Activated CD4-positive, alpha-beta T cell treated with anti-CD3 and anti-CD28 coated beads for 24 hours (primary cell): ENCODE data around the gene SPON2.

Experiments used
- DNase-seq, 2 donors: peaks; one replicate each; pipeline ENCODE4 v3.0.0-alpha.2; 2020; ENCODE audit warnings: low read depth in 2 of 2

The SPON2 gene

DNA sequence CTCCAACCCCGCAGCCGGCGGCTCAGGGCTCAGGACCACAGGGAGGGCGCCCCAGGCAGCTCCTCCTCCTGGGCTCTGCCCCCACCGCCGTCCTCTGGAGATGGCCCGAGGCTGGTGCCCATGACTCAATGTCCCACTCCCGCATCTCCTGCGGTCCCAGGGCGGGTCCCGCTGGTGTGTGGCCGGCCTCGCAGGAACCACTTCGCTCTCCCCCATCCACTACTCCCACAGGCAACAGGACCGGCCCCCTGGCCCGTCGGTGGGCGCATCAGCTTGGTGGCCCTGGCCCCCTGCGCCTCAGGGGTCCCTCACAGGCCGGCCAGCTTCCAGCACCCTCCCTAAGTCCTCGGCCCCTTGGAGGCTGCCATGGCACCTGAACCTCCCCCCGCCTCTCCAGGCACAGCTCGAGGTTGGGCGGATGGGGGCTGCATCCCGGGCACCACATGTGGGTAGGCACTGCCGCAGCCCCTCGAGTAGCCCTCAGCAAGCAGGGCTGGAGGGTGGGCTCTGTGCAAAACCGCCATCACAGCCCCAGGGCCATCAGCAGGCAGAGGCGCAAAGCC lies 22.8 kb upstream of the SPON2 start:
- no peak for DNase-seq

DNA sequence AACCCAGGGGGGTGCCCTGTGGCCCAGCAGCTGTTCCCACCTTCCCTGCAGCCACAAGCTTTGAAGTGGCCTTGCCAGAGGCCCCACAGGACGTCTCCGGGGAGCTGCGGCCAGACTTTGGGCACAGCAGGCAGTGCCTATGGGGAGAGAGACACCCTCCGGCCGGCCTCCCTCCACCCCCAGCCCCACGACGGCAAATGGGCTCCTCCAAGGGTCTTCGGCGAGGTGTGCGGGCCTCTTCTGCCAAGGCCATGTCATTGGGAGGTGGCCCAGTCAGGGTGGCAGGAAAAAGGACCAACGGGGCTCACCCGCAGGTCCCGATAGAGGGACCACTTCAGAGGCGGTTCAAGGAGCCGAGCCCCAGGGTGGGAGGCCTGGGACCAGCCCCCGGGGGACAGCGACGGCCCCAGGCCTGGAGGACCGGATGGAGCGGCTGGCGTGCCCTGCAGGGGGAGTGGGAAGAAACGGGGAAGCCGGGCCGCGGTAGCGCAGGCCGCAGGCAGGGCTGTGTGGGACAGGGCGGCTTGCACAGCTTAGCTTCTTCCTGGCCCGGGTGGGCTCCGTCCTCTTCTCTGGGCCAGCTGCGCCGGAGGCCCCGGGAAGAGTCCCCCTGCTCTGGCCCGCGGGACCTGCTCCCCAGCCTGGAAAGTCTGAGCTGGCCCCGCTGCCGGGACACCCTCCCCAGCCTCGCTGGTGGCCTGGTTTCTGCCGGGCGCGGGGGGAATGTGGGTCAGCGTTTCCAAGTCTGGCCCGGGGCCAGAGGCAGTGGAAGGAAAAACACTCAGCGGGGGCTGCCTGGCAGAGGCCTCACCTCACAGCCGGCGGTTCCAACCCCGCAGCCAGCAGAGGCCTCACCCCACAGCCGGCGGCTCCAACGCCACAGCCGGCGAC lies 21.9 kb upstream of the SPON2 start:
- DNase-seq: no peak

GRCh38 chr4:1193206-1194009 lies 21.0 kb upstream of the SPON2 start:
- no peak for DNase-seq

- DNase-seq: no peak
These were observed 20.3 kb upstream of the SPON2 start for GRCh38 chr4:1192493-1193205.

DNA sequence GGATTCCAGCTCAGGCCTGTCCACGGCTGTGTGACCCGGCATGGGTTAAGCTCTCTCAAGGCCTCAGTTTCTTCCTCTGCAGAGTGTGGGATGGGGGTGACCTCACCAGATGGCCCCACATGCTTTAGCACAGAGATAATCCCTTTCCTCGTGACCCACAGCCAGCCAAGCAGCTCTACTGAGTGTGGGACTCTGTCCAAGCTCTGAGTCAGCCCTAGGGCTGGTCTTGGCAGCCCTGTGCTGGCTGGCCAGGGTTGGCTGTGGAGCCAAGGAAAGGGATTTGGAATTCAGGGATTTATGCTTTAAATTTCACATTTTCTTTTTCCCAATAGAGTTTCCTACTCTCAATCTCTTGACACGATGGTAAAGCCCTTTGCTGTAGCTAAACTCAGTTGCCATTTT lies 19.7 kb upstream of the SPON2 start:
- no peak for DNase-seq

DNA sequence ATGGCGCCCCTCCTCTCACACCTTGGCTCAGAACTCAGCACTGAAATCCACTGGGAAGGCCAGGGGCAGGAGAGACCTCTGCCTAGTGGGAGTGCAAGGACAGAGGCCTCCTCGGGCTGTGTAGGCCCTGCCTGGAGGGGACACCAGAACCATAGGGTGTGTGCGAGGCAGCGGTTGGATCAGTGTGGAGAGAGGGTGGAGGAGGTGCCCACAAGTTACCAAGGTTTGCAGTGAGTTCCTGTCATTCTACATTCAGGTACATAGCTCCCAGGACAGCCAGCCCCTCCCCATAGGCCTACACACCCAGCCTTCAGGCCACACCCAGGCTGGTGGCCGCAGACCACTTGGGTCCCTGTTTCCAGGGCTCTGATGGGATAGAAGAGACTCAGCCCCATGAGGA lies 19.2 kb upstream of the SPON2 start:
- DNase-seq: no peak

GRCh38 chr4:1187182-1187581 lies 14.8 kb upstream of the SPON2 start:
- DNase-seq: no peak

DNA sequence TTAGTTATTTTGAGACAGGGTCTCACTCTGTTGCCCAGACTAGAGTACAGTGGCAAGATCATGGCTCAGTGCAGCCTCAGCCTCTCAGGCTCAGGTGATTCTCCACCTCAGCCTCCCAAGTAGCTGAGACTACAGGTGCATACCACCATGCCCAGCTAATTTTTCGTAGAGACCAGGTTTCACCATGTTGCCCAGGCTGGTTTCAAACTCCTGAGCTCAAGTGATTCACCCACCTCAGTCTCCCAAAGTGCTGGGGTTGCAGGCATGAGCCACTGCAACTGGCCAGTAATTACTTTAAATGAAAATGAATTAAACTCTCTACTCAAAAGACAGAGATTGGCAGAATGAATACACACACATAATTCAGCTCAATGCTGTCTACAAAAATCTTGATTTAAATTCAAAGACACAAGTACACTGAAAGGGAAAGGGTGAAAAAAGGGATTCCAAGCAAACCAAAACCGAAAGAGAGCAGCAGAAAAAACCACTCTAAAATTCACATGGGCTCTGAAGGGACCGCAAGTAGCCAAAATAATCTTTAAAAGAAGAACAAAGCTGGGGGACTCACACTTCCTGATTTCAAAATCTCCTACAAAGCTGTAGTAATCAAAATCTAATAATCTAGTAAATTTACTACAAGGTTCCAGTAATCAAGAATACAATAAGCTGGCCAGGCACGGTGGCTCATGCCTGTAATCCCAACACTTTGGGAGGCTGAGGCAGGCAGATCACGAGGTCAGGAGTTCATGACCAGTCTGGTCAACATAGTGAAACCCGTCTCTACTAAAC lies 11.8 kb upstream of the SPON2 start:
- no peak for DNase-seq

- DNase-seq: no peak
These were observed 9.9 kb upstream of the SPON2 start for GRCh38 chr4:1182313-1182712.

DNA sequence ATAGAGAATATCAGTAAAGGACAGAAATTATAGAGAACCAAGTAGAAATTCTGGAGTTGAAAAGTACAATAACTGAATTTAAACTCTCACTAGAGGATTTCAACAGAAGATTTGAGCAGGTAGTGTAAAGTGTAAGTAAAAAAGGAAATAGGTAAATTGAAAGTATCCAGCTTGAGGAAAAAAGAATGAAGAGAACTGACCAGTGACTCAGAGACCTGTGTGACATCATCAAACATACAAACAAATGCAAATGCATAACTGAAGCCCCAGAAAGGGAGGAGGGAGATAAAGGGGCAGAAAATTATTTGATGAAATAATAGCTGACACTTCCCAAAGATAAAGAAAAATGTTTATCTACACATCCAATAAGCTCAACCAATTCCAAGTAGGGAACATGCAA lies 8.3 kb upstream of the SPON2 start:
- no peak for DNase-seq

DNA sequence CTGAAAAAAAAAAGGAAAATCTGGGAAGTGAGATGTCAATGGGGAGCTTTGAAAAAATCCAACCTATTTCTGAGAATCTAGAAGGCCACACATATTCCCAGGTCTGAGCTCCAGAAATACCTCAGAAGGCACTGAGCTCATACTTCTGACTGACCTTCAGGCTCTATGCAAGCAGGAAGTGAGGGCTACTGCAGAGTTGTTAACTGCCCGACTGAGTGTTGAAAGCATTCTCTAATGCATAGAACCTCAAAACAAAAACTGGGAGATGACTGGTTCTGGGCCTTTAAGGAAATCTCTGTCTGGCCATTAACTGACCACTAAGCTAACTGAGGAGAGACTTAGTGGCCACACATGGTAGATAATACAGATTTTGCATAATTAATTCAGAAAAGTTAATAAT lies 7.6 kb upstream of the SPON2 start:
- DNase-seq: no peak

DNA sequence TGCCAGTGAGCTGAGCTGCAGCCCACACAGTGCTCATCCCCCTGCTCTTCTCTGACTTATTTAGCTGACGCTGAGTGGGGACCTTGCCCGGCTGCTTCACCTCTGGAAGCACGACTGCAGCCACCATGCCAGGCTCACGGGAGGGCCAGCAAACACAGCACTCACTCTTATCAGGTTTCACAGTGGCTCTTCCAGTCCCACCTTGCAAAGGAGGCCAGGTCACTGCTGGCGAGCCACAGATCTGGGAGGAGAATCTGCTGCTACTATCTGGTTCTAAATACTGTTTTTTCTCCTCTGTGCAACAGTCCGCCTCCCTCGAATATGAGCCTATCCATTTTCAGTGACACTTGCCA lies 6.7 kb upstream of the SPON2 start:
- DNase-seq: no peak

GRCh38 chr4:1178300-1179088 lies 6.1 kb upstream of the SPON2 start:
- no peak for DNase-seq

DNA sequence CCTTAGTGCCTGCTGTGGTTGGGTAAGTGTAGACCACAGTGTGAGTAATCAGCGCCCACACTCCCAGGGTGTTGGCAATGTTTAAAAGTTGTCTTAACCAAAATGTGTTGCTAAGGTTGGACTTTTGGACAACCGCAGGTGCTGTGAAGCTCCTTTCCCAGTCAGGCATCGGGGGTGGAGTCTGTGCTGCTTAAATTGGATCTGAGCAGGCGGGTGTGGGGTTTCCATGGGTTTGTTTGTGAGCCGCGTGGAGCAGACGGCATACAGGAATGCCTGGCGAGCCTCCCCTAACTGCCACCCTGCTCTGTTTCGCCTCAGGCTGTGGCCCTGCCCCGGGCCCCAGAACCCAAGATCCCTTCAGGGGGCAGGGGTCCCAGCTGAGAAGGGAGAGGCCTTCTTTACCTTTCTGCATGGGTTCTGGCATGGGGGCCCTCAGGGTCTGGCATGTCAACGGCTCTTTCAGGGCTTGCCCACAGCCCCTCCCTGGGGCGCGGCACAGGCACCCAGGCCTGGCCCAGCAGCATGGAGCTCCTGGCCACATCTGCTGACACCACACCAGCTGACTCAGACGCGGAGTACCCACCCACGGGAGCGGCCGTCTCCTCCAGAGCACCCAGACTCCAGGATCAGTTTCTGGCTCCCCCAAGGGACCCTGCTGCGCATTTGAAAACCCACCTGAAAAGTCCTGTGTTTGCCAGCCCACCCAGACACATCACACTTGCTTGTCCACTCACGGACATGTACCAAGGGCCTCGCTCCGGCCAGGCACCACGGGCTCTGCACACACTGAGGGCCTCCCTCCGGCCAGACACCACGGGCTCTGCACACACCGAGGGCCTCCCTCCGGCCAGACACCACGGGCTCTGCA lies 5.1 kb upstream of the SPON2 start:
- no peak for DNase-seq

- no peak for DNase-seq
These were observed 4.3 kb upstream of the SPON2 start for GRCh38 chr4:1176398-1177273.

DNA sequence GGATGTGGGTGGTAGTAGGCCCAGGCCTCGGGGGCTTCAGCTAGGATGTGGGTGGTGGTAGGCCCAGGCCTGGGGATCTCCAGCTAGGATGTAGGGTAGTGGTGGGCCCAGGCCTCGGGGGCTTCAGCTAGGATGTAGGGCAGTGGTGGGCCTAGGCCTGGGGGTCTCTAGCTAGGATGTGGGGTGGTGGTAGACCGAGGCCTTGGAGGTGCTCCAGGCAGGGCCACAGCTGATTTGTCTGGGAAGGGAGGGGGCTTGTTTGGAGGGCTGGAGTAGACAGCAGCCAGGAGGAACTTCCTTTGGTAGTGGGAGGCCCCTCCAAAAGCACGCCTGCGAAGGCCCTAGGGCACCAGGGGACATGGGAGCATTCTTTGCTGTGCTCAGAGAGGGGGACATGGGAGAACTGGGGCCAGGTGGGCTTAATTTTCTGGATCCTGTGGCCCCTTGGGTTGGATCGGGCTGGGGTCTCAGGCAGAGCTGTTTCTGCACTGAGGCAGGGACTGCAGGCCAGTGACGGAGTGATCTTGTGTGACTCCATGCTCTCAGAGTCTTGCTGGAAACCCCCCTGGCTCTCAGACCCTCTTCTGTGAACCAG lies 3.3 kb upstream of the SPON2 start:
- DNase-seq: no peak

GRCh38 chr4:1174941-1175634 lies 2.7 kb upstream of the SPON2 start:
- no peak for DNase-seq
